CD4-positive, alpha-beta T cell treated with Interleukin-4 for 4 hours (primary cell): ENCODE results near the gene ZNF324B.
"Not testable (repeated sequence)": the region's sequence is repeated elsewhere in the genome, so short reads cannot be mapped to it uniquely, and the experiment has no call there.

Experiments used
- DNase-seq: peaks from one replicate; pipeline ENCODE4 v3.0.0-alpha.2; 2020

ZNF324B gene

GRCh38 chr19:58451358-58452101 is at the start of gene ZNF324B:
Gene ZNF324B, plus strand, starts transcription at chr19:58451622. Its CDS starts 2,080 bp downstream, at chr19:58453702.
- peak; percentile 96 for DNase-seq

- DNase-seq: no peak
Observed at GRCh38 chr19:58401840-58402421, 49.5 kb upstream of the ZNF324B start.

GRCh38 chr19:58403920-58404478 is 47.4 kb upstream of the ZNF324B start:
- DNase-seq: not testable (repeated sequence)

- no peak for DNase-seq
Observed at GRCh38 chr19:58406818-58407657, 44.4 kb upstream of the ZNF324B start.

- no peak for DNase-seq
Observed at GRCh38 chr19:58407658-58408151, 43.7 kb upstream of the ZNF324B start.

- DNase-seq: peak; percentile 94
Observed at GRCh38 chr19:58408152-58409009, 43.0 kb upstream of the ZNF324B start, which contains the start of gene ZNF584. Gene ZNF584, plus strand, starts transcription at chr19:58408649. Its CDS starts 499 bp downstream, at chr19:58409148.

GRCh38 chr19:58409010-58409790 is 42.2 kb upstream of the ZNF324B start:
- no peak for DNase-seq

- no peak for DNase-seq
Observed at GRCh38 chr19:58416604-58417003, 34.8 kb upstream of the ZNF324B start.

GRCh38 chr19:58417071-58417470 is 34.4 kb upstream of the ZNF324B start:
- no peak for DNase-seq

- no peak for DNase-seq
Observed at GRCh38 chr19:58428617-58429016, 22.8 kb upstream of the ZNF324B start.

- no peak for DNase-seq
Observed at GRCh38 chr19:58429745-58430144, 21.7 kb upstream of the ZNF324B start.

GRCh38 chr19:58434217-58434616 is 17.2 kb upstream of the ZNF324B start:
- no peak for DNase-seq

- DNase-seq: peak; percentile 99
Observed at GRCh38 chr19:58439576-58440554, 11.6 kb upstream of the ZNF324B start, which contains the start of gene ZNF132. Gene ZNF132, minus strand, starts transcription at chr19:58440153. Its CDS starts 332 bp downstream, at chr19:58439821.

- no peak for DNase-seq
Observed at GRCh38 chr19:58440556-58440955, 10.9 kb upstream of the ZNF324B start.

GRCh38 chr19:58442986-58443385 is 8.4 kb upstream of the ZNF324B start:
- DNase-seq: not testable (repeated sequence)

GRCh38 chr19:58448860-58449259 is 2.6 kb upstream of the ZNF324B start:
- not testable (repeated sequence) for DNase-seq

GRCh38 chr19:58449980-58450379 is 1.4 kb upstream of the ZNF324B start:
- DNase-seq: not testable (repeated sequence)

- DNase-seq: no peak
Observed at GRCh38 chr19:58450856-58451357, 515 bp upstream of the ZNF324B start.

- DNase-seq: no peak
Observed at GRCh38 chr19:58453743-58454142, 2.3 kb downstream of the ZNF324B start.
